Spleen (tissue), 11 donors: ENCODE measurements around the gene SUSD4. TPM values are rescaled to one million over a fixed set of nuclear protein-coding genes. Genes with fewer than 3 reads are reported as not detected.

Experiments
- DNase-seq: peaks from one replicate; pipeline ENCODE4 v3.0.0-alpha.2; 2020
- H3K27ac ChIP-seq, 8 donors: fragments of 200-600 bp; sonication (generic) in 7 of 8; 1 replicate in 4 of 8; 2 replicates in 4 of 8; pipeline versions ENCODE4 v1.5.0 to v1.8.0; 2016 to 2021; ENCODE audit warnings: inconsistent platforms in 4 of 8, mild to moderate bottlenecking in 4 of 8, moderate library complexity in 1 of 8
- H3K27me3 ChIP-seq, 7 donors: fragments of 200-600 bp; sonication (generic) in 6 of 7; replicated peaks in 1 of 7; 1 replicate in 4 of 7; 2 replicates in 3 of 7; pipeline versions ENCODE4 v1.5.0 to v1.8.0; 2016 to 2021; ENCODE audit warnings: inconsistent platforms in 3 of 7, mild to moderate bottlenecking in 1 of 7
- H3K36me3 ChIP-seq, 6 donors: fragments of 200-600 bp; sonication (generic) in 5 of 6; 1 replicate in 4 of 6; 2 replicates in 2 of 6; pipeline versions ENCODE4 v1.5.0 to v1.8.0; 2016 to 2021; ENCODE audit warnings: inconsistent platforms in 2 of 6
- H3K4me1 ChIP-seq, 6 donors: fragments of 200-600 bp; sonication (generic) in 5 of 6; 1 replicate in 3 of 6; 2 replicates in 3 of 6; pipeline versions ENCODE4 v1.5.0 to v1.8.0; 2016 to 2021; ENCODE audit warnings: inconsistent platforms in 3 of 6
- H3K4me3 ChIP-seq, 8 donors: fragments of 200-600 bp; sonication (generic) in 7 of 8; 1 replicate in 4 of 8; 2 replicates in 4 of 8; pipeline versions ENCODE4 v1.5.0 to v1.8.0; 2016 to 2021; ENCODE audit warnings: inconsistent platforms in 4 of 8, mild to moderate bottlenecking in 4 of 8, moderate library complexity in 2 of 8
- H3K9me3 ChIP-seq, 8 donors: fragments of 200-600 bp; sonication (generic) in 7 of 8; 1 replicate in 4 of 8; 2 replicates in 4 of 8; pipeline versions ENCODE4 v1.5.0 to v1.8.0; 2016 to 2021; ENCODE audit warnings: inconsistent platforms in 4 of 8
- CTCF ChIP-seq, 11 experiments: fragments of 200-600 bp in 7 of 11; fragments of 450-650 bp in 4 of 11; sonication (generic) in 4 of 11; IDR thresholded peaks in 8 of 11; conservative IDR thresholded peaks in 3 of 11; 1 replicate in 7 of 11; 2 replicates in 4 of 11; pipeline versions ENCODE4 v1.4.0 to v1.8.0; 2016 to 2021; ENCODE audit warnings: antibody characterized with exemption in 11 of 11, inconsistent platforms in 4 of 11, mild to moderate bottlenecking in 1 of 11
- POLR2A ChIP-seq, 3 donors: fragments of 450-650 bp; IDR thresholded peaks; one replicate each; pipeline ENCODE4 v1.5.1; 2017; ENCODE audit warnings: antibody characterized with exemption in 3 of 3, mild to moderate bottlenecking in 1 of 3
- POLR2AphosphoS5 ChIP-seq, 3 donors: sonication (generic); formaldehyde crosslinking; IDR thresholded peaks; one replicate each; pipeline ENCODE4 v1.5.1; 2017; ENCODE audit warnings: antibody characterized with exemption in 3 of 3
- WGBS, 5 donors: extraction: QIAGEN DNeasy Blood & Tissue Kit in 3 of 5; methylation state at CpG; one replicate each; pipeline versions ENCODE4 v1.1.5 to v1.1.7; 2013 to 2018; 5-methylcytosine and 5-hydroxymethylcytosine counted together
- intact Hi-C: fragments of 100-400 bp; cut with DNase I; formaldehyde crosslinking; loops from one replicate; pipeline ENCODE4 v1.15.0; 2023; ENCODE audit warnings: low total_unique reads
- polyA plus RNA-seq, 3 donors: library from polyadenylated mRNA; stranded (reverse); fragments of 200-250 nt; gene quantifications; one replicate each; pipeline ENCODE4 v1.2.1, GENCODE V29; 2013
- total RNA-seq, 7 donors: library from RNA; depleted of rRNA in 3 of 7; stranded (reverse); fragments of >200 nt in 3 of 7; fragmentation: NEBNext Ultra II Directional in 4 of 7; extraction: Animal tissue kit (Norgen Biotek cat#: 25700) in 4 of 7; gene quantifications; one replicate each; pipeline versions ENCODE4 v1.1.0 to v1.2.1, GENCODE V29; 2016 to 2021
- donor health status: healthy with polysubstance abuse.
- donor health status: DM: no; HTN: no; CAD: no; lungs with moderate emphysema.
- donor health status: DM: no; HTN: no; CAD: no.
- donor health status: Bipolar disorder and iron deficiency.
- donor health status: healthy.
- donor health status: DM: no; HTN: no; CAD: no.
- donor health status: DM: yes; HTN: yes; CAD: no.

SUSD4 gene
- total and polyA plus RNA-seq, 10 donors: 0.35 to 2.1 (median 0.69) TPM

GRCh38 chr1:223355699-223356098 lies 8.3 kb downstream of the SUSD4 start:
- no peaks in the 10 kb centered on the region for H3K9me3 ChIP-seq
- TF ChIP-seq CTCF (IDR thresholded peaks at IDR 0.05 in 8 of 11, conservative IDR thresholded peaks at IDR 0.05 in 3 of 11): no peak
- no peaks in the 10 kb centered on the region for H3K4me1 ChIP-seq
- intact Hi-C loops: no loop called here
- H3K27ac ChIP-seq: no peak overlapping the region
- H3K27me3 ChIP-seq: peaks cover 0 to 55% (median 6%) of the 10 kb centered on the region in 7 donors
- no peak for DNase-seq
- no peak overlapping the region for H3K4me3 ChIP-seq
- WGBS, 5 donors: 75 to 94% (median 87%) methylated on average over 2 of the region's 2 CpGs
- no peaks in the 10 kb centered on the region for H3K36me3 ChIP-seq

- DNase-seq: no peak
- TF ChIP-seq POLR2A (IDR thresholded peaks at IDR 0.05) (no peak), CTCF (IDR thresholded peaks at IDR 0.05 in 8 of 11, conservative IDR thresholded peaks at IDR 0.05 in 3 of 11) (no peak), POLR2AphosphoS5 (IDR thresholded peaks at IDR 0.05) (no peak)
- no peaks in the 10 kb centered on the region for H3K36me3 ChIP-seq
- H3K4me3 ChIP-seq: no peak overlapping the region
- H3K9me3 ChIP-seq: no peaks in the 10 kb centered on the region
- no peaks in the 10 kb centered on the region for H3K4me1 ChIP-seq
- peaks cover 0 to 43% (median 6%) of the 10 kb centered on the region in 7 donors for H3K27me3 ChIP-seq
- WGBS, 5 donors: 70 to 75% (median 74%) methylated on average over 6 of the region's 6 CpGs
- no peak overlapping the region for H3K27ac ChIP-seq
- intact Hi-C loops: no loop called here
Observed at GRCh38 chr1:223353939-223354338, 10.0 kb downstream of the SUSD4 start.

GRCh38 chr1:223352944-223353343 lies 11.0 kb downstream of the SUSD4 start:
- no peaks in the 10 kb centered on the region for H3K36me3 ChIP-seq
- TF ChIP-seq CTCF (IDR thresholded peaks at IDR 0.05 in 8 of 11, conservative IDR thresholded peaks at IDR 0.05 in 3 of 11) (no peak), POLR2AphosphoS5 (IDR thresholded peaks at IDR 0.05) (no peak), POLR2A (IDR thresholded peaks at IDR 0.05) (no peak)
- WGBS, 5 donors: 52 to 65% (median 58%) methylated on average over 7 of the region's 7 CpGs
- H3K4me1 ChIP-seq: no peaks in the 10 kb centered on the region
- DNase-seq: no peak
- no peak overlapping the region for H3K27ac ChIP-seq
- no peaks in the 10 kb centered on the region for H3K9me3 ChIP-seq
- intact Hi-C loops: no loop called here
- no peak overlapping the region for H3K4me3 ChIP-seq
- peaks cover 0 to 41% (median 6%) of the 10 kb centered on the region in 7 donors for H3K27me3 ChIP-seq

- Histone ChIP-seq H3K9me3 (no peaks in the 10 kb centered on the region), H3K4me3 (no peak overlapping the region), H3K27me3 (peaks cover 0 to 41% (median 6%) of the 10 kb centered on the region in 7 donors), H3K27ac (no peak overlapping the region), H3K36me3 (no peaks in the 10 kb centered on the region), H3K4me1 (no peaks in the 10 kb centered on the region)
- 73 to 86% (median 78%) methylated on average over 5 of the region's 5 CpGs for WGBS, 5 donors
- no peak for TF ChIP-seq POLR2AphosphoS5 (IDR thresholded peaks at IDR 0.05)
- no peak for TF ChIP-seq POLR2A (IDR thresholded peaks at IDR 0.05)
- no peak for TF ChIP-seq CTCF (IDR thresholded peaks at IDR 0.05 in 8 of 11, conservative IDR thresholded peaks at IDR 0.05 in 3 of 11)
- DNase-seq: no peak
- intact Hi-C loops: no loop called here
Observed at GRCh38 chr1:223350361-223350908, 13.5 kb downstream of the SUSD4 start.
